IPS-20b (cell line): Measurements from ENCODE around the gene PRDM16.
"Not testable (repeated sequence)": the region's sequence is repeated elsewhere in the genome, so short reads cannot be mapped to it uniquely, and the experiment has no call there.

Experiments
- H3K27ac ChIP-seq: one replicate; pipeline ENCODE4 v1.5.1; 2013; ENCODE audit warnings: low read length
- H3K27me3 ChIP-seq: 2 replicates; pipeline ENCODE4 v1.6.1; 2013; ENCODE audit warnings: mild to moderate bottlenecking, low read length, inconsistent platforms; ENCODE audit not compliant: insufficient read depth
- H3K36me3 ChIP-seq: 2 replicates; pipeline ENCODE4 v1.6.1; 2013; ENCODE audit warnings: low read depth, mild to moderate bottlenecking, inconsistent platforms, low read length, moderate library complexity; ENCODE audit not compliant: insufficient read depth
- H3K4me1 ChIP-seq: 2 replicates; pipeline ENCODE4 v1.6.1; 2013; ENCODE audit warnings: mild to moderate bottlenecking, control low read depth, inconsistent platforms, low read length, moderate library complexity; ENCODE audit not compliant: insufficient read depth
- H3K4me3 ChIP-seq: 2 replicates; pipeline ENCODE4 v1.5.1; 2013; ENCODE audit warnings: mild to moderate bottlenecking, low read length, inconsistent platforms
- H3K9ac ChIP-seq: 2 replicates; pipeline ENCODE4 v1.6.1; 2013; ENCODE audit warnings: low read depth, mild to moderate bottlenecking, inconsistent platforms, low read length, moderate library complexity
- H3K9me3 ChIP-seq: 2 replicates; pipeline ENCODE4 v1.6.1; 2013; ENCODE audit warnings: mild to moderate bottlenecking, low read depth, low read length, inconsistent platforms; ENCODE audit not compliant: insufficient read depth

PRDM16 gene

GRCh38 chr1:3281735-3282134, 212.7 kb downstream of the PRDM16 start:
- H3K4me1 ChIP-seq, result peaks cover 4% of the 10 kb centered on the region; the same call in 1 of the 2 replicates
- no peaks in the 10 kb centered on the region for H3K36me3 ChIP-seq
- no peaks in the 10 kb centered on the region for H3K9me3 ChIP-seq
- H3K27ac ChIP-seq, result no peak overlapping the region
- no peak overlapping the region for H3K9ac ChIP-seq
- H3K27me3 ChIP-seq, result no peaks in the 10 kb centered on the region
- no peak overlapping the region for H3K4me3 ChIP-seq

GRCh38 chr1:3282186-3282585, 213.2 kb downstream of the PRDM16 start:
- no peak overlapping the region for H3K9ac ChIP-seq
- no peak overlapping the region for H3K4me3 ChIP-seq
- no peaks in the 10 kb centered on the region for H3K9me3 ChIP-seq
- H3K36me3 ChIP-seq, result no peaks in the 10 kb centered on the region
- H3K27me3 ChIP-seq, result no peaks in the 10 kb centered on the region
- H3K4me1 ChIP-seq, result peaks cover 4% of the 10 kb centered on the region; the same call in 1 of the 2 replicates
- no peak overlapping the region for H3K27ac ChIP-seq

GRCh38 chr1:3282656-3283430, 213.8 kb downstream of the PRDM16 start:
- Histone ChIP-seq H3K36me3 (no peaks in the 10 kb centered on the region), H3K27me3 (no peaks in the 10 kb centered on the region), H3K4me1 (peaks cover 4% of the 10 kb centered on the region; the same call in 1 of the 2 replicates), H3K9ac (no peak overlapping the region), H3K27ac (no peak overlapping the region), H3K4me3 (no peak overlapping the region), H3K9me3 (no peaks in the 10 kb centered on the region)

- Histone ChIP-seq H3K9ac (no peak overlapping the region), H3K4me1 (peaks cover 4% of the 10 kb centered on the region; the same call in 1 of the 2 replicates), H3K27me3 (no peaks in the 10 kb centered on the region), H3K4me3 (no peak overlapping the region; the same call in 1 of the 2 replicates), H3K9me3 (no peaks in the 10 kb centered on the region), H3K36me3 (no peaks in the 10 kb centered on the region), H3K27ac (no peak overlapping the region)
Observed at GRCh38 chr1:3283849-3284248, 214.8 kb downstream of the PRDM16 start.

GRCh38 chr1:3284691-3285090, 215.7 kb downstream of the PRDM16 start:
- no peak overlapping the region for H3K4me3 ChIP-seq
- H3K36me3 ChIP-seq, result no peaks in the 10 kb centered on the region
- no peaks in the 10 kb centered on the region for H3K27me3 ChIP-seq
- H3K9ac ChIP-seq, result no peak overlapping the region
- H3K27ac ChIP-seq, result no peak overlapping the region
- H3K4me1 ChIP-seq, result peaks cover 4% of the 10 kb centered on the region; the same call in 1 of the 2 replicates
- no peaks in the 10 kb centered on the region for H3K9me3 ChIP-seq

GRCh38 chr1:3285106-3285740, 216.2 kb downstream of the PRDM16 start:
- Histone ChIP-seq H3K27ac (no peak overlapping the region), H3K9ac (no peak overlapping the region; the same call in 1 of the 2 replicates), H3K9me3 (no peaks in the 10 kb centered on the region), H3K4me3 (no peak overlapping the region), H3K4me1 (peaks cover 4% of the 10 kb centered on the region; the same call in 1 of the 2 replicates), H3K36me3 (no peaks in the 10 kb centered on the region), H3K27me3 (no peaks in the 10 kb centered on the region)

- not testable (repeated sequence) for H3K36me3 ChIP-seq, H3K9ac ChIP-seq, H3K27me3 ChIP-seq
Observed at GRCh38 chr1:3287095-3287494, 218.1 kb downstream of the PRDM16 start.

GRCh38 chr1:3287656-3288160, 218.7 kb downstream of the PRDM16 start:
- no peaks in the 10 kb centered on the region for H3K9me3 ChIP-seq
- no peaks in the 10 kb centered on the region for H3K27me3 ChIP-seq
- peaks cover 4% of the 10 kb centered on the region; the same call in 1 of the 2 replicates for H3K4me1 ChIP-seq
- no peak overlapping the region for H3K4me3 ChIP-seq
- H3K36me3 ChIP-seq, result no peaks in the 10 kb centered on the region
- H3K27ac ChIP-seq, result no peak overlapping the region
- H3K9ac ChIP-seq, result no peak overlapping the region

More at GRCh38 chr1:3287095-3287494, 218.1 kb downstream of the PRDM16 start:
- not testable (repeated sequence) for H3K4me3 ChIP-seq, H3K27ac ChIP-seq, H3K9me3 ChIP-seq, H3K4me1 ChIP-seq

- Histone ChIP-seq H3K9me3 (no peaks in the 10 kb centered on the region), H3K4me1 (peaks cover 4% of the 10 kb centered on the region; the same call in 1 of the 2 replicates), H3K9ac (no peak overlapping the region), H3K27me3 (no peaks in the 10 kb centered on the region), H3K4me3 (no peak overlapping the region), H3K36me3 (no peaks in the 10 kb centered on the region), H3K27ac (no peak overlapping the region)
Observed at GRCh38 chr1:3289502-3289901, 220.5 kb downstream of the PRDM16 start.

GRCh38 chr1:3290438-3290837, 221.4 kb downstream of the PRDM16 start:
- Histone ChIP-seq H3K27ac (no peak overlapping the region), H3K27me3 (no peaks in the 10 kb centered on the region), H3K4me1 (no peaks in the 10 kb centered on the region), H3K9me3 (no peaks in the 10 kb centered on the region), H3K4me3 (no peak overlapping the region), H3K9ac (no peak overlapping the region), H3K36me3 (no peaks in the 10 kb centered on the region)

GRCh38 chr1:3290915-3291314, 221.9 kb downstream of the PRDM16 start:
- Histone ChIP-seq H3K4me3 (no peak overlapping the region), H3K27me3 (no peaks in the 10 kb centered on the region), H3K9me3 (no peaks in the 10 kb centered on the region), H3K27ac (no peak overlapping the region), H3K4me1 (no peaks in the 10 kb centered on the region), H3K36me3 (no peaks in the 10 kb centered on the region), H3K9ac (no peak overlapping the region)
